Ovary (tissue), 9 donors: ENCODE data around the gene PPFIBP2. TPM values are rescaled to one million over a fixed set of nuclear protein-coding genes. Genes with fewer than 3 reads are reported as not detected.
"Not testable (repeated sequence)": the region's sequence is repeated elsewhere in the genome, so short reads cannot be mapped to it uniquely, and the experiment has no call there.

Experiments
- DNase-seq, 5 donors: peaks; one replicate each; pipeline ENCODE4 v3.0.0-alpha.2; 2019 to 2020
- H3K27ac ChIP-seq, 2 donors: fragments of 200-600 bp; one replicate each; pipeline versions ENCODE4 v1.5.1 to v1.8.0; 2019 to 2022
- H3K27me3 ChIP-seq: fragments of 200-600 bp; one replicate; pipeline ENCODE4 v1.8.0; 2022
- H3K36me3 ChIP-seq: fragments of 200-600 bp; sonication (generic); one replicate; pipeline ENCODE4 v1.5.1; 2019
- H3K4me1 ChIP-seq: one replicate; pipeline ENCODE4 v1.8.1; 2013; ENCODE audit warnings: mild to moderate bottlenecking, moderate library complexity; ENCODE audit not compliant: insufficient read depth
- H3K4me3 ChIP-seq: fragments of 200-600 bp; sonication (generic); one replicate; pipeline ENCODE4 v1.5.1; 2017
- H3K9me3 ChIP-seq, 2 donors: fragments of 200-600 bp in 1 of 2; sonication (generic) in 1 of 2; one replicate each; pipeline versions ENCODE4 v1.5.1 to v1.8.1; 2013 to 2019; ENCODE audit warnings: mild to moderate bottlenecking in 1 of 2, moderate library complexity in 1 of 2
- EP300 ChIP-seq: sonication (generic); formaldehyde crosslinking; IDR thresholded peaks from one replicate; pipeline ENCODE4 v1.6.1; 2017; ENCODE audit warnings: antibody characterized with exemption
- POLR2A ChIP-seq: fragments of 450-650 bp; IDR thresholded peaks from one replicate; pipeline ENCODE4 v1.6.1; 2017; ENCODE audit warnings: antibody characterized with exemption, mild to moderate bottlenecking, moderate library complexity
- WGBS, 3 donors: extraction: QIAGEN DNeasy Blood & Tissue Kit in 1 of 3; methylation state at CpG; one replicate each; pipeline versions ENCODE4 v1.1.5 to v1.1.7; 2013 to 2017; 5-methylcytosine and 5-hydroxymethylcytosine counted together
- intact Hi-C, 4 donors: fragments of 100-400 bp; cut with DNase I; formaldehyde crosslinking; loops; one replicate each; pipeline versions ENCODE4 v1.11.0 to v1.15.1; 2022 to 2023
- polyA plus RNA-seq, 2 donors: library from polyadenylated mRNA; stranded (reverse); fragments of 200-250 nt in 1 of 2; fragments of 350-450 nt in 1 of 2; fragmentation: Illumina TruSeq in 1 of 2; extraction: RNeasy Lipid Tissue Mini Kit (QIAGEN cat#74804) in 1 of 2; gene quantifications; one replicate each; pipeline ENCODE4 v1.2.3, GENCODE V29; 2013 to 2014
- total RNA-seq, 7 donors: library from RNA; depleted of rRNA in 2 of 7; stranded (reverse); fragments of >200 nt in 2 of 7; fragmentation: NEBNext Ultra II Directional in 3 of 7; extraction: Animal tissue kit (Norgen Biotek cat#: 25700) in 3 of 7; gene quantifications; one replicate each; pipeline versions ENCODE4 v1.1.0 to v1.2.4, GENCODE V29; 2016 to 2023
- TF ChIP-seq, protein P1 (sequence below), 3 donors: fragments of 450-650 bp in 2 of 3; fragments of 200-600 bp in 1 of 3; IDR thresholded peaks; one replicate each; pipeline versions ENCODE4 v1.5.1 to v1.8.0; 2016 to 2022; ENCODE audit warnings: antibody characterized with exemption in 3 of 3, mild to moderate bottlenecking in 1 of 3
- donor health status: DM: no; HTN: no; CAD: no; lungs with moderate emphysema.
- donor health status: DM: no; HTN: no; CAD: no.
- donor health status: Bipolar disorder and iron deficiency.
- donor health status: DM: yes; HTN: yes; CAD: no.
- donor health status: DM: no; HTN: no; CAD: no.
- donor health status: DM: yes; HTN: yes; CAD: no.

Gene PPFIBP2
- total and polyA plus RNA-seq, 9 donors, result 9.6 to 36.2 (median 20.7) TPM

DNA sequence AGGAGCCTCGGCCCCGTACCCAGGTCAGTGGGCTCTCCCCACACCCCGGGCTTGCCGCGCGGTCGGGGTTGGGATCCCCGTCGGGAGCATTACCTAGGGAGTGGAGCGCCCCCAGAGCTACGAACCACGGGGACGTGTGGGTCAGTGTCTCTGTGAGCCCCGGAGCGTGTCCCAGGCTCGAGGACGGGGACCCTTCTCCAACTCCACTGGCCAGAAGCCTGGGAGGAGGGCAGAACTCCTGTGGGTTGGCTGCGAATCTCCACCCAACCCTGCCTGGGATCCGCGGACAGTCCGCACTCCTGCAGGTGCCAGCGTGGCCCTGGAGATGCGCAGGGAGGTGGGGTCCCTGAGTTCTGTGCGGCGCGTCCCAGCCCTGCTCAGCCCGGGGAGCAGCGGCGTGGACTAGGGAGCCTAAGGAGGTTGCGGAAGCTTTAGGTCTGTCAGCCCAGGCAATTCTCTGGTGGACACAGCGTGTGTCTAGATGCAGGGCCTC, 346 bp downstream of the PPFIBP2 start:
- no peaks in the 10 kb centered on the region for H3K27me3 ChIP-seq
- no peaks in the 10 kb centered on the region for H3K9me3 ChIP-seq
- TF ChIP-seq EP300 (no peak), POLR2A (no peak)
- TF ChIP-seq, protein P1, sequence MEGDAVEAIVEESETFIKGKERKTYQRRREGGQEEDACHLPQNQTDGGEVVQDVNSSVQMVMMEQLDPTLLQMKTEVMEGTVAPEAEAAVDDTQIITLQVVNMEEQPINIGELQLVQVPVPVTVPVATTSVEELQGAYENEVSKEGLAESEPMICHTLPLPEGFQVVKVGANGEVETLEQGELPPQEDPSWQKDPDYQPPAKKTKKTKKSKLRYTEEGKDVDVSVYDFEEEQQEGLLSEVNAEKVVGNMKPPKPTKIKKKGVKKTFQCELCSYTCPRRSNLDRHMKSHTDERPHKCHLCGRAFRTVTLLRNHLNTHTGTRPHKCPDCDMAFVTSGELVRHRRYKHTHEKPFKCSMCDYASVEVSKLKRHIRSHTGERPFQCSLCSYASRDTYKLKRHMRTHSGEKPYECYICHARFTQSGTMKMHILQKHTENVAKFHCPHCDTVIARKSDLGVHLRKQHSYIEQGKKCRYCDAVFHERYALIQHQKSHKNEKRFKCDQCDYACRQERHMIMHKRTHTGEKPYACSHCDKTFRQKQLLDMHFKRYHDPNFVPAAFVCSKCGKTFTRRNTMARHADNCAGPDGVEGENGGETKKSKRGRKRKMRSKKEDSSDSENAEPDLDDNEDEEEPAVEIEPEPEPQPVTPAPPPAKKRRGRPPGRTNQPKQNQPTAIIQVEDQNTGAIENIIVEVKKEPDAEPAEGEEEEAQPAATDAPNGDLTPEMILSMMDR (IDR thresholded peaks at IDR 0.05), result no peak
- DNase-seq, result peak in 2 of 5 donors; percentile 27
- peak overlapping the region; percentile 93 for H3K4me3 ChIP-seq
- WGBS, 3 donors, result 1 to 3% (median 1%) methylated on average over 19 to 31 of the region's 31 CpGs
- no peaks in the 10 kb centered on the region for H3K36me3 ChIP-seq
- peaks cover 7% of the 10 kb centered on the region for H3K4me1 ChIP-seq
- peak overlapping the region; percentile 94 for H3K27ac ChIP-seq
- intact Hi-C loops, result no loop called here

DNA sequence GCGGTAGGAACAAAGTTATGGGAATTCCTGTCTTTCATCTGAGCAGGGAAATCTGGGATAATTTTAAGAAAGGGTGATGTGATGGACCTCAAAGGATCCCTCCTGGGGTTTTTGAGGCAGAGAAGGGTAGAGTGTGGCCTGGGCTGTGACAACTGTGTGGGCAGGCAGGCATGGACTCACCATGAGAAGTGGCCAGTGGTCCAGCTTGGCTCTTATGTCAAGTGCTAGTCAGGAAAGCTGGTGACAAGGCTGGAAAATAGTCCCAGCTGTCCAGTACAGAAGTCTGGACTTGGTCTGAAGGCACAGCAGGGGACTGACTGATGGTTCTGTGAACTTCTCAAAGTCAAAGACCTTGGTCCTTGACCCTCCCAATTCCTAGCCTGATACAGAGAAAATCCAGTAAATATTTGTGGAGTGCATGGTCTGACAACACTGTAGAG, 1.7 kb downstream of the PPFIBP2 start:
- no peaks in the 10 kb centered on the region for H3K36me3 ChIP-seq
- intact Hi-C loops, result no loop called here
- no peaks in the 10 kb centered on the region for H3K27me3 ChIP-seq
- TF ChIP-seq, protein P1 (IDR thresholded peaks at IDR 0.05), result no peak
- TF ChIP-seq EP300, result no peak
- no peak for TF ChIP-seq POLR2A
- no peak overlapping the region for H3K4me3 ChIP-seq
- no peak overlapping the region for H3K27ac ChIP-seq
- no peak for DNase-seq
- 91 to 95% (median 91%) methylated on average over 1 of the region's 1 CpG for WGBS, 3 donors
- H3K9me3 ChIP-seq, result no peaks in the 10 kb centered on the region
- H3K4me1 ChIP-seq, result peaks cover 7% of the 10 kb centered on the region

DNA sequence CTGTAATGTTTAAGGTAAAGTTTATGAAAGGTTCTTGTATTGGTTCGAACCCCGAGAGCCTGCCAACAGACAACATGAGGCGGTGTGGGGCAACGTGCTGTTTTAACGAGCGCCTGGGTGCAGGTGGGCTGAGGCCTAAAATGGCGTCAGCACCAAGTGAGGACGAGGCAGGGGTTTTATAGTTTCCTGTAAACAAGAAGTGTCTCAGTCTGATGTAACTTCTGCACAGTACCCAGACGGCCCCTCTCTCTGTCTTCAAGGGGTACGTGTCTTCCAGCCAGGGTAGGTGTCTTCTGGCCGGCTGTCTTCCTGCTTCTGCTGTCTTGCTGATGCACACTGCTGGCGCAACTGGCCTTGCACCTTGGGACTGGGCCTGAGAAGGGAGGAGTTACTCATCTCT, 2.7 kb downstream of the PPFIBP2 start:
- DNase-seq, result no peak
- TF ChIP-seq EP300 (no peak), POLR2A (no peak)
- TF ChIP-seq, protein P1 (IDR thresholded peaks at IDR 0.05), result no peak
- Histone ChIP-seq H3K27me3 (no peaks in the 10 kb centered on the region), H3K9me3 (no peaks in the 10 kb centered on the region), H3K27ac (no peak overlapping the region), H3K4me1 (peaks cover 3% of the 10 kb centered on the region), H3K4me3 (no peak overlapping the region), H3K36me3 (no peaks in the 10 kb centered on the region)
- 92 to 94% (median 94%) methylated on average over 12 of the region's 12 CpGs for WGBS, 3 donors
- intact Hi-C loops, result no loop called here

DNA sequence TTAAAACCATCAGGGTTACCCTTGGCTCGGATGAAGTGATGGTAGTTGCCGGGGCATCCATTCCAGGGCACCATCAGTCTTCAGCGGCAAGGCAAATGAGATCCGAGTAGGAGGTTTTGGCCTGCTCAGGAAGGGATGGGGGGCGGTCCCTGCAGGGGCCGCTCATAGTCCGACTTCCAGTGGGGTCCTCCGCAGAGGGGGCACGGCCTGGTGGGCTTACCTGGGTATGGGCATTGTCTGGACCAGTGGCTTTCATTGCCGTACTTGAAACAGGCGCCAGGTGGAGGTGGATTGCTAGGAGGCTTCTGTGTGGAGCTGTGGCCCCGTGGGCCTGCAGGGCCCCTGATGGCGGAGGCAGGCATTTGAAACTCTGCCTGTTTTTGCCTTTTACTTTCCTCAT, 3.9 kb downstream of the PPFIBP2 start:
- H3K4me1 ChIP-seq, DNase-seq, intact Hi-C loops, H3K9me3 ChIP-seq, H3K4me3 ChIP-seq, H3K27ac ChIP-seq, H3K27me3 ChIP-seq, H3K36me3 ChIP-seq: not testable (repeated sequence)
- WGBS, 3 donors, result 95% methylated on average over 13 of the region's 13 CpGs

DNA sequence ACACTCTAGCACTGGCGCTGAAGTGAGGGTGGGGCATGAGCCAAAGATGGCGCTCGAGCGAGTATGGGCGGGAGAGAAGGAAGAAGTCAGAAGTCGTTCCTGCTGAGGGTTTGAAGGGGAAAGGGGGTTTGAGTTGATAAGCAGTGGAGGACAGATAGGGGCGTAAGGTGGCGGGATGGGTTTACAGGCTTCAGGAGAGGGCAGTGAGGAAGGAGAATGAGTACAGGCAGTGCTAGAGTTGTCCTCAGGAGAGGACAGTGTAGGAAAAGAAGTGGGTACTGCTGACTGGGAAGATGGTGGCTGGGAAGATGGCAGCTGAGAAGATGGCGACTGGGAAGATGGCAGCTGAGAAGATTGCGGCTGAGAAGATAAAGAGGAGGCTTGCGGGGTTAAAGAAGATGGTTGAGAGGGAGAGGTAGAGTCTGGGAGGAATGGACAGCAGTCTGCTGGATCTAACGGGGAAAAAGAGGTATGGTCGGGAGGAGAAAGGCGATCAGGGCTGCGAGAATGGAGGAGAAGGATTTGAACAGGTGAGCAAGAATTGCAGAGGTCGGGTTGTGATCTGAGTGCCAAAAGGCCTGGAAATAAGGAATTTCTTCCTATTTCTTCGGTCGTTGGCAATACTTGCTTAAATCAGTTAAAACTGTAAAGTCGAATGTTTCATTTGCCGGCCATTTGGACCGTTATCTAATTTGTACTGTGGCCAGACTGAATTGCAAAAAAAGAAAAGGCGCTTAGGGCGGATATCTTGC, 5.2 kb downstream of the PPFIBP2 start:
- Histone ChIP-seq H3K27me3 (no peaks in the 10 kb centered on the region), H3K9me3 (no peaks in the 10 kb centered on the region), H3K4me1 (no peaks in the 10 kb centered on the region), H3K27ac (no peak overlapping the region), H3K4me3 (no peak overlapping the region), H3K36me3 (no peaks in the 10 kb centered on the region)
- 90 to 93% (median 92%) methylated on average over 23 of the region's 23 CpGs for WGBS, 3 donors
- TF ChIP-seq, protein P1 (IDR thresholded peaks at IDR 0.05), result no peak
- no peak for TF ChIP-seq POLR2A
- TF ChIP-seq EP300, result no peak
- no peak for DNase-seq
- intact Hi-C loops, result no loop called here
